Iris pigment epithelial cell (primary cell): ENCODE measurements around the gene FLNB.

Experiments
- DNase-seq: peaks from one replicate; pipeline ENCODE4 v3.0.0-alpha.2; 2011; ENCODE audit warnings: low read depth

FLNB gene

GRCh38 chr3:58074997-58075396 lies 66.8 kb downstream of the FLNB start:
- DNase-seq = no peak

DNA sequence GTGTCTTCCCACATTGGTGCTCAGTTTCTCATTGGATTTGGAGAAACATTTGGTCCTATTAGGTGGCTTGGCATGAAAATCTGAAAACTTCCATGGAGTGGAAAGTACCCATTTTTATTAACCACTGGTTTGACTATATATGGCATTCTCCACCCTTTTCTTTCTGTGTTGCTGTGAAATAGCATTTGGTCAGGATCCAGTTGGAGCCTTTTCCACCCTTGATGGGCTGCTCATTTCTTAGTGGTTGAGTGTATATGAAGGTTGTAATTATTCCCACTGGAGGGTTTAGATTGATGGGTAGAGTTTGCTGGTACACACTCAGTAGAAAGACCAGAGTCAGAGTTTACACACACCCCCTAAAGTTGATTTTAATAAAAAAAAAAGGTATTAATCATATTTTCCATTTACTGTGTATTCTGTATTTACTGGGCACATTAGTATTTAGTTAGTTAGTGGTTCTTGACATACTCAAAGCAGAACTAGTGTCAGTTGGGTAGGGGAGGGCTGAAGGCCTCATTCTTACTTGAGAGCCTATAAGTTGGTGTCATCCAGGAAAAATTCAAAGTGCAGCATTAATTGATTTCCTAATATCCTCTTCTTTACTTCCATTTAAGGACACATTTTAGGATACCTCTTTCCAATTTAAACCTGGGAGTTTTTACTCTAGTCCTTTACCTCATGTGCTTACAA lies 69.5 kb downstream of the FLNB start:
- DNase-seq = no peak

- DNase-seq = no peak
Measured at GRCh38 chr3:58078610-58079009, 70.4 kb downstream of the FLNB start.

GRCh38 chr3:58079773-58080172 lies 71.6 kb downstream of the FLNB start:
- peak; percentile 52 for DNase-seq

- peak; percentile 94 for DNase-seq
Measured at GRCh38 chr3:58082047-58082446, 73.8 kb downstream of the FLNB start.

DNA sequence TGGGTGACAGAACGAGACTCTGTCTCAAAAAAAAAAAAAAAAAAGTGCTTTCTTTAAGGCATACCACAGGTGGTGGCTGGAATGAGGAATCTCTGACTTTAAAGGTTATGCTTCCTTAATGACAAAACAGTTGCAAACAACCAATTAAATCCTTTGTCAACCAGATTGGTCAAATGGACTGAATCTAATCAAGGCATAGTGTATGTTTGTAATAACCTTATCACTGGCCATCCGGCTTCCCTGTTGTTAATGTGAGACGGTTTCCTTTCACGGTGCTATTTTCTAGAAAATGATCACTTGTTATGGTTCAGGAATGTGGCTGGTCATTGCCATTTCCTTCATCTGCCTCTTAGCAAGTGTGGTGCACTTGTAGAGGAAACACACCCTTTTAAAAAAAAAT lies 75.9 kb downstream of the FLNB start:
- DNase-seq = peak; percentile 47

- no peak for DNase-seq
Measured at GRCh38 chr3:58084788-58085543, 76.7 kb downstream of the FLNB start.

- DNase-seq = no peak
Measured at GRCh38 chr3:58085616-58086015, 77.4 kb downstream of the FLNB start.

- no peak for DNase-seq
Measured at GRCh38 chr3:58088501-58088900, 80.3 kb downstream of the FLNB start.

DNA sequence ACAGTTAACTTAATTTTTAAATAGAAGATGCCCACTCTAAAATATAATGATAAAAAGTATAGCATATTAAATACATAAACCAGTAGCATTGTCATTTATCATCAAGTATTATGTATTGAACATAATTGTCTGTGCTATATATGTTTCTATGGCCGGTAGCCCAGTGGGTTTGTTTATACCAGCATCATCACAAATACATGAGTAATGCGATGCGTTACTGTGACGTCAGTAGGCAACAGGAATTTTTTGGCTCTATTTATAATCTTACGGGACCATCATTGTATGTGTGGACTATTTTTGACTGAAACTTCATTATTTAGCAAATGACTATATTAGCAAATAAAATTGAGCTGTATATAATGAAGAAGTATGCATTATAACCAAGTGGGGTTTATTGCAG lies 82.1 kb downstream of the FLNB start:
- peak; percentile 76 for DNase-seq

GRCh38 chr3:58092521-58092920 lies 84.3 kb downstream of the FLNB start:
- peak; percentile 46 for DNase-seq

GRCh38 chr3:58093574-58094195 lies 85.5 kb downstream of the FLNB start:
- DNase-seq = peak; percentile 96

GRCh38 chr3:58094657-58095056 lies 86.4 kb downstream of the FLNB start:
- DNase-seq = no peak

- no peak for DNase-seq
Measured at GRCh38 chr3:58095603-58096138, 87.4 kb downstream of the FLNB start.

DNA sequence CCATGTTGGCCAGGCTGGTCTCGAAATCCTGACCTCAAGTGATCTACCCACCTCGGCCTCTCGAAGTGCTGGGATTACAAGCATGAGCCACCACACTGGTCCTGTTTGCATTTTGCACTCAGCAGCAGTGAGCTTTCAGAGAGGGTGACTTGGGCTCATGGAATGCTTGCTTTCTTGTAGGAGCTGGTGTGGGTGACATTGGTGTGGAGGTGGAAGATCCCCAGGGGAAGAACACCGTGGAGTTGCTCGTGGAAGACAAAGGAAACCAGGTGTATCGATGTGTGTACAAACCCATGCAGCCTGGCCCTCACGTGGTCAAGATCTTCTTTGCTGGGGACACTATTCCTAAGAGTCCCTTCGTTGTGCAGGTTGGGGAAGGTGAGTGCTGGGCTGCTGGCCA lies 90.3 kb downstream of the FLNB start:
- DNase-seq = no peak

- DNase-seq = no peak
Measured at GRCh38 chr3:58099865-58100264, 91.6 kb downstream of the FLNB start.

GRCh38 chr3:58101499-58102389 lies 93.5 kb downstream of the FLNB start:
- DNase-seq = no peak

DNA sequence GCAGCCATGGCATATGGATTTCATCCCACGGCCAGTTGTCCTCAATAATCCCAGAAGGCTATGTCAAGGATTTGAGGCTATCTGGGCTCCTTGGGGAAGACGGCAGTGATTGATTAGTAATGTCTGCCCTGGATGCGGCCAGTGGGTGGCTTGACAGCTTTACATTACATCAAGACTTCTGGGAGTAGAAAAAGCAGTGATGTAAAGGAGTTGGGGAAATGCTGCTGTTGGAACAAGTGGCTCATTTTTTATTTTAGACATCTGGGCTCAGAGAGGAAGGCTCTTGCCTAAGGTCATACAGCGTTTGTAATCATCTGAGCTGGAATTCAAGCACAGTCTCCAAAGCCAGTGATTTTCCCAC lies 94.1 kb downstream of the FLNB start:
- no peak for DNase-seq

- peak; percentile 69 for DNase-seq
Measured at GRCh38 chr3:58102976-58103451, 94.8 kb downstream of the FLNB start.

- DNase-seq = no peak
Measured at GRCh38 chr3:58104151-58104550, 95.9 kb downstream of the FLNB start.

- DNase-seq = no peak
Measured at GRCh38 chr3:58104712-58105111, 96.5 kb downstream of the FLNB start.

DNA sequence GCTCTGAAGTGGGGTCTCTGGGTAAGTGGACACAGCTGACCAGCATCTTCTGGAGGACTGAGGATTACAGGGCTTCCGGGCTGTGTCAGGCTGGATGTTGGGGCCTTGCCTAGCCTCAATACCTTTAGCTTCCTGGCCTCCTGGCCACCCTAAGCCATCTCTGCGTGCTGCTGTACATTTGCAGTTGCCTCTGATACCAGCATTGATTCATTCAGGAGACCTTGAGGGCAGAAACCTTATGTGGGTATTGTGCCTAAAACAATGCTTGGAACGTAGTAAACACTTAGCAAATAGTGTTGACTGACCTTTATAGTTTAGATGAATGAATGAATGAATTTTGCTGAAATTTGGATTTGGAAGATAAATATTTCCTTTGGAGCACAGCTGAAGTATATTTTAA lies 97.0 kb downstream of the FLNB start:
- DNase-seq = no peak
